Measurements from ENCODE around the gene SPATA7. TPM values are rescaled to one million over a fixed set of nuclear protein-coding genes. Genes with fewer than 3 reads are reported as not detected.

Gene SPATA7
- total RNA-seq, 1 experiment from 2014 or later: 29.4 TPM

- Histone ChIP-seq H3K4me3 (ENCODE audit: low read length) (no peak overlapping the region), H3K9ac (ENCODE audit: low read length) (no peak overlapping the region), H3K4me1 (ENCODE audit: low read length) (no peaks in the 10 kb centered on the region), H3K9me3 (ENCODE audit: low read length) (no peaks in the 10 kb centered on the region), H4K20me1 (ENCODE audit: insufficient read depth, low read depth, low read length) (no peaks in the 10 kb centered on the region), H3K79me2 (ENCODE audit: low read length) (no peaks in the 10 kb centered on the region), H2AFZ (ENCODE audit: low read length) (no peak overlapping the region), H3K4me2 (ENCODE audit: low read depth, low read length, poor library complexity, severe bottlenecking) (no peak overlapping the region), H3K27ac (ENCODE audit: low read length) (no peak overlapping the region), H3K36me3 (ENCODE audit: insufficient read depth, low read length) (no peaks in the 10 kb centered on the region), H3K27me3 (ENCODE audit: low read length) (no peaks in the 10 kb centered on the region), H3K9me2 (replicated peaks; ENCODE audit: insufficient read depth, low read length) (no peaks in the 10 kb centered on the region)
- DNase-seq: no peak
Measured at GRCh38 chr14:88454886-88455285, 69.4 kb downstream of the SPATA7 start.

GRCh38 chr14:88463318-88463717, 77.9 kb downstream of the SPATA7 start:
- no peaks in the 10 kb centered on the region for H3K27me3 ChIP-seq (ENCODE audit: low read length)
- no peak overlapping the region for H3K4me2 ChIP-seq (ENCODE audit: low read depth, low read length, poor library complexity, severe bottlenecking)

GRCh38 chr14:88468406-88468805, 82.9 kb downstream of the SPATA7 start:
- H3K79me2 ChIP-seq (ENCODE audit: low read length): no peaks in the 10 kb centered on the region
- no peak overlapping the region for H3K4me2 ChIP-seq (ENCODE audit: low read depth, low read length, poor library complexity, severe bottlenecking)
- H3K4me1 ChIP-seq (ENCODE audit: low read length): no peaks in the 10 kb centered on the region
- no peak overlapping the region for H3K4me3 ChIP-seq (ENCODE audit: low read length)
- no peaks in the 10 kb centered on the region for H3K36me3 ChIP-seq (ENCODE audit: insufficient read depth, low read length)
- no peaks in the 10 kb centered on the region for H4K20me1 ChIP-seq (ENCODE audit: insufficient read depth, low read depth, low read length)
- H3K9me3 ChIP-seq (ENCODE audit: low read length): no peaks in the 10 kb centered on the region
- no peak overlapping the region for H3K9ac ChIP-seq (ENCODE audit: low read length)
- no peaks in the 10 kb centered on the region for H3K9me2 ChIP-seq (replicated peaks; ENCODE audit: insufficient read depth, low read length)
- no peak overlapping the region for H2AFZ ChIP-seq (ENCODE audit: low read length)
- no peak for DNase-seq
- H3K27ac ChIP-seq (ENCODE audit: low read length): no peak overlapping the region
- no peaks in the 10 kb centered on the region for H3K27me3 ChIP-seq (ENCODE audit: low read length)

More at GRCh38 chr14:88463318-88463717, 77.9 kb downstream of the SPATA7 start:
- Histone ChIP-seq H3K4me1 (ENCODE audit: low read length) (no peaks in the 10 kb centered on the region), H3K9me3 (ENCODE audit: low read length) (no peaks in the 10 kb centered on the region), H3K9me2 (replicated peaks; ENCODE audit: insufficient read depth, low read length) (no peaks in the 10 kb centered on the region), H3K9ac (ENCODE audit: low read length) (no peak overlapping the region), H3K4me3 (ENCODE audit: low read length) (no peak overlapping the region), H3K27ac (ENCODE audit: low read length) (no peak overlapping the region), H4K20me1 (ENCODE audit: insufficient read depth, low read depth, low read length) (no peaks in the 10 kb centered on the region), H3K79me2 (ENCODE audit: low read length) (no peaks in the 10 kb centered on the region), H3K36me3 (ENCODE audit: insufficient read depth, low read length) (no peaks in the 10 kb centered on the region), H2AFZ (ENCODE audit: low read length) (no peak overlapping the region)
- peak; percentile 80 for DNase-seq

- no peak for DNase-seq
- H3K9me2 ChIP-seq (replicated peaks; ENCODE audit: insufficient read depth, low read length): no peaks in the 10 kb centered on the region
- no peaks in the 10 kb centered on the region for H3K27me3 ChIP-seq (ENCODE audit: low read length)
Measured at GRCh38 chr14:88470542-88471440, 85.3 kb downstream of the SPATA7 start.

GRCh38 chr14:88473791-88474190, 88.3 kb downstream of the SPATA7 start:
- no peak overlapping the region for H3K27ac ChIP-seq (ENCODE audit: low read length)
- H3K27me3 ChIP-seq (ENCODE audit: low read length): no peaks in the 10 kb centered on the region
- no peaks in the 10 kb centered on the region for H3K9me2 ChIP-seq (replicated peaks; ENCODE audit: insufficient read depth, low read length)
- DNase-seq: no peak
- no peak overlapping the region for H2AFZ ChIP-seq (ENCODE audit: low read length)
- no peaks in the 10 kb centered on the region for H4K20me1 ChIP-seq (ENCODE audit: insufficient read depth, low read depth, low read length)
- no peak overlapping the region for H3K4me3 ChIP-seq (ENCODE audit: low read length)
- H3K4me1 ChIP-seq (ENCODE audit: low read length): no peaks in the 10 kb centered on the region
- H3K36me3 ChIP-seq (ENCODE audit: insufficient read depth, low read length): no peaks in the 10 kb centered on the region
- H3K9ac ChIP-seq (ENCODE audit: low read length): no peak overlapping the region
- no peak overlapping the region for H3K4me2 ChIP-seq (ENCODE audit: low read depth, low read length, poor library complexity, severe bottlenecking)
- H3K9me3 ChIP-seq (ENCODE audit: low read length): no peaks in the 10 kb centered on the region
- H3K79me2 ChIP-seq (ENCODE audit: low read length): no peaks in the 10 kb centered on the region

More at GRCh38 chr14:88470542-88471440, 85.3 kb downstream of the SPATA7 start:
- H3K9ac ChIP-seq (ENCODE audit: low read length): no peak overlapping the region
- no peak overlapping the region for H3K4me3 ChIP-seq (ENCODE audit: low read length)
- no peak overlapping the region for H3K27ac ChIP-seq (ENCODE audit: low read length)
- no peaks in the 10 kb centered on the region for H3K79me2 ChIP-seq (ENCODE audit: low read length)
- H3K9me3 ChIP-seq (ENCODE audit: low read length): no peaks in the 10 kb centered on the region
- H2AFZ ChIP-seq (ENCODE audit: low read length): no peak overlapping the region
- H3K36me3 ChIP-seq (ENCODE audit: insufficient read depth, low read length): no peaks in the 10 kb centered on the region
- no peaks in the 10 kb centered on the region for H3K4me1 ChIP-seq (ENCODE audit: low read length)
- no peak overlapping the region for H3K4me2 ChIP-seq (ENCODE audit: low read depth, low read length, poor library complexity, severe bottlenecking)
- no peaks in the 10 kb centered on the region for H4K20me1 ChIP-seq (ENCODE audit: insufficient read depth, low read depth, low read length)

GRCh38 chr14:88476214-88476774, 90.8 kb downstream of the SPATA7 start:
- Histone ChIP-seq H3K4me3 (ENCODE audit: low read length) (no peak overlapping the region), H3K79me2 (ENCODE audit: low read length) (no peaks in the 10 kb centered on the region), H4K20me1 (ENCODE audit: insufficient read depth, low read depth, low read length) (no peaks in the 10 kb centered on the region), H3K9me3 (ENCODE audit: low read length) (no peaks in the 10 kb centered on the region), H3K9me2 (replicated peaks; ENCODE audit: insufficient read depth, low read length) (no peaks in the 10 kb centered on the region), H3K27ac (ENCODE audit: low read length) (no peak overlapping the region), H2AFZ (ENCODE audit: low read length) (no peak overlapping the region), H3K27me3 (ENCODE audit: low read length) (no peaks in the 10 kb centered on the region), H3K4me2 (ENCODE audit: low read depth, low read length, poor library complexity, severe bottlenecking) (no peak overlapping the region), H3K36me3 (ENCODE audit: insufficient read depth, low read length) (no peaks in the 10 kb centered on the region), H3K4me1 (ENCODE audit: low read length) (no peaks in the 10 kb centered on the region), H3K9ac (ENCODE audit: low read length) (no peak overlapping the region)
- no peak for DNase-seq

GRCh38 chr14:88476825-88477224, 91.4 kb downstream of the SPATA7 start:
- Histone ChIP-seq H4K20me1 (ENCODE audit: insufficient read depth, low read depth, low read length) (no peaks in the 10 kb centered on the region), H3K4me2 (ENCODE audit: low read depth, low read length, poor library complexity, severe bottlenecking) (no peak overlapping the region), H3K4me1 (ENCODE audit: low read length) (no peaks in the 10 kb centered on the region), H3K9ac (ENCODE audit: low read length) (no peak overlapping the region), H3K9me3 (ENCODE audit: low read length) (no peaks in the 10 kb centered on the region), H3K79me2 (ENCODE audit: low read length) (no peaks in the 10 kb centered on the region), H3K27me3 (ENCODE audit: low read length) (no peaks in the 10 kb centered on the region), H3K9me2 (replicated peaks; ENCODE audit: insufficient read depth, low read length) (no peaks in the 10 kb centered on the region), H2AFZ (ENCODE audit: low read length) (no peak overlapping the region), H3K27ac (ENCODE audit: low read length) (no peak overlapping the region), H3K4me3 (ENCODE audit: low read length) (no peak overlapping the region), H3K36me3 (ENCODE audit: insufficient read depth, low read length) (no peaks in the 10 kb centered on the region)
- no peak for DNase-seq

- Histone ChIP-seq H2AFZ (ENCODE audit: low read length) (no peak overlapping the region), H3K9me3 (ENCODE audit: low read length) (no peaks in the 10 kb centered on the region), H3K79me2 (ENCODE audit: low read length) (no peaks in the 10 kb centered on the region), H3K4me1 (ENCODE audit: low read length) (no peaks in the 10 kb centered on the region), H3K9me2 (replicated peaks; ENCODE audit: insufficient read depth, low read length) (no peaks in the 10 kb centered on the region), H3K9ac (ENCODE audit: low read length) (no peak overlapping the region), H3K27me3 (ENCODE audit: low read length) (no peaks in the 10 kb centered on the region), H4K20me1 (ENCODE audit: insufficient read depth, low read depth, low read length) (no peaks in the 10 kb centered on the region), H3K36me3 (ENCODE audit: insufficient read depth, low read length) (no peaks in the 10 kb centered on the region), H3K4me2 (ENCODE audit: low read depth, low read length, poor library complexity, severe bottlenecking) (no peak overlapping the region), H3K4me3 (ENCODE audit: low read length) (no peak overlapping the region), H3K27ac (ENCODE audit: low read length) (no peak overlapping the region)
- no peak for DNase-seq
Measured at GRCh38 chr14:88477513-88478250, 92.2 kb downstream of the SPATA7 start.
